Thyroid gland (tissue), 4 donors: ENCODE results near the gene SCGB3A1.

ENCODE experiments used
- POLR2A ChIP-seq, 2 donors: fragments of 450-650 bp; IDR thresholded peaks; one replicate each; pipeline ENCODE4 v1.6.1; 2017; ENCODE audit warnings: antibody characterized with exemption in 2 of 2, mild to moderate bottlenecking in 2 of 2, moderate library complexity in 1 of 2
- TF ChIP-seq, protein P1 (sequence below), 6 experiments: fragments of 200-600 bp in 3 of 6; fragments of 450-650 bp in 3 of 6; sonication (generic) in 3 of 6; IDR thresholded peaks; one replicate each; pipeline ENCODE4 v1.5.1; 2016 to 2019; ENCODE audit warnings: antibody characterized with exemption in 6 of 6, mild to moderate bottlenecking in 2 of 6, inconsistent platforms in 1 of 6, moderate library complexity in 1 of 6

DNA sequence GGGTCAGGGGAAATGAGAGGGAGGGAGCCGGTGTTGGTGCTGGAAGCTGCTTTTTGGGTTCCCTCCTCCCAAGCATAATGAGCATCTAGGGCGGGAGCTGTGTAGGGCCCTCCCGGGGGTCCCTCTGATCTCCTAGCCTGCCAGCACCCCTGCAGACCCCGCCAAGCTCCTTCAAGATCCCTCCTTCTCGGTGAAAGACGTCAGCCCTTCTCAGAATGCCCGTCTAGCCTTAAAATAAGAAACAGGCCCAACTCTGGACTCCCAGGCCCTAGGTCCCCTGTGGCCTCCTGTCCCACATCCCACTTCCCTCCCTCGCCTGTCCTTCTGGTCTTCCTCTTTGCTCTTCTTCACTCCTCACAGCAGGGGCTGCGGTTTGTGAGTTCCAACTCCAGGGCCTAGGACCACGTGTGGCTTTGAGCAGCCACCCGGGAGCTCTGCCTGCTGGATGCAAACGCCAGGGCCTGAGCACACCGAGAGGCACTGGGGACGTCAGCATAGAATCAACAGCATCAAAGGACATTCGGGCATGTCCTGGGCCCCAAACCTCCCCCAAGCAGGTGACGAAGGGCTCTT is 8.8 kb upstream of the SCGB3A1 start:
- TF ChIP-seq, protein P1, sequence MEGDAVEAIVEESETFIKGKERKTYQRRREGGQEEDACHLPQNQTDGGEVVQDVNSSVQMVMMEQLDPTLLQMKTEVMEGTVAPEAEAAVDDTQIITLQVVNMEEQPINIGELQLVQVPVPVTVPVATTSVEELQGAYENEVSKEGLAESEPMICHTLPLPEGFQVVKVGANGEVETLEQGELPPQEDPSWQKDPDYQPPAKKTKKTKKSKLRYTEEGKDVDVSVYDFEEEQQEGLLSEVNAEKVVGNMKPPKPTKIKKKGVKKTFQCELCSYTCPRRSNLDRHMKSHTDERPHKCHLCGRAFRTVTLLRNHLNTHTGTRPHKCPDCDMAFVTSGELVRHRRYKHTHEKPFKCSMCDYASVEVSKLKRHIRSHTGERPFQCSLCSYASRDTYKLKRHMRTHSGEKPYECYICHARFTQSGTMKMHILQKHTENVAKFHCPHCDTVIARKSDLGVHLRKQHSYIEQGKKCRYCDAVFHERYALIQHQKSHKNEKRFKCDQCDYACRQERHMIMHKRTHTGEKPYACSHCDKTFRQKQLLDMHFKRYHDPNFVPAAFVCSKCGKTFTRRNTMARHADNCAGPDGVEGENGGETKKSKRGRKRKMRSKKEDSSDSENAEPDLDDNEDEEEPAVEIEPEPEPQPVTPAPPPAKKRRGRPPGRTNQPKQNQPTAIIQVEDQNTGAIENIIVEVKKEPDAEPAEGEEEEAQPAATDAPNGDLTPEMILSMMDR (IDR thresholded peaks at IDR 0.05), result no peak
- no peak for TF ChIP-seq POLR2A (IDR thresholded peaks at IDR 0.05)
